ENCODE data around the gene NELFE.
"Not testable (repeated sequence)": the region's sequence is repeated elsewhere in the genome, so short reads cannot be mapped to it uniquely, and the experiment has no call there.

NELFE gene

DNA sequence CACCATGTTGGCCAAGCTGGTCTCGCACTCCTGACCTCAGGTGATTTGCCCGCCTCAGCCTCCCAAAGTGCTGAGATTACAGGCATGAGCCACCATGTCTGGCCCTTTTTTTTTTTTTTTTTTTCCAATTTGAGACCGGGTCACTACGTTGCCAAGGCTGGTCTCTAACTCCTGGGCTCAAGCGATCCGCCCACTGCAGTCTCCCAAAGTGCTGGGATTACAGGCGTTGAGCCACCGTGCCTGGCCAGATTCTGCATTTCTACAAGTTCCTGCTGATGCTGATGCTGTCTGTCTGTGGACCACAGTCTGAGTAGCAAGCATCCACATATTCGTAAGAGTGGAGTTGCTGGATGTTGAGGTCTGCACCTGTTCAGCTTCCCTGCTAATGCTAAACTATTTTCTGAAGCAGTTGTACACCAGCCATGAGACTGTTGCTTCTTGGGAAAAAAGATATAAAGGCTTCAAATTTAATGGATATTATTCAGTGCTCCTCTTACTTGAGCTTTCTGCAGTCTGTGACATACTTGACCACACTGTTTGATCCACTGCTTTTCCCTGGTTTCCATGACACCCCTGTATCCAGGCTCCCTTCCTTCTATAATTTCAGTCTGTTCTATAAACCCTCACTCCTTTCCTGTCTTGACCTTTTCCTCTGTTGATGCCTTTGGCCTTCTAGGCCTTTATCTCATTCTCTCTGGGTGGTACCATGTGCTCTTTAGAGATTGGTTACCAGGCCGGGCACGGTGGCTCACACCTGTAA is 46.8 kb downstream of the NELFE start:
- FAIRE-seq = no peak

DNA sequence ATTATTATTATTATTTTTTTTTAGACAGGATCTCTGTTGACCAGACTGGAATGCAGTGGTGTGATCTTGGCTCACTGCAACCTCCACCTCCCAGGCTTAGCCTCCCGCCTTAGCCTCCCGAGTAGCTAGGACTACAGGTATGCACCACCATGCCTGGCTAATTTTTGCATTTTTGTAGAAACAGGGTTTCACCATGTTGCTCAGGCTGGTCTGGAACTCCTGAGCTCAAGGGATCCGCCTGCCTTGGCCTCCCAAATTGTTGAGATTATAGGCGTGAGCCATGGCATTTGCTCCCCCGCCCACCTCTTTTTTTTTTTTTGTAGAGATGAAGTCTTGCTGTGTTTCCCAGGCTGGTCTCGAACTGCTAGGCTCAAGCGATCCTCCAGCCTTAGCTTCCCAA is 49.5 kb downstream of the NELFE start:
- not testable (repeated sequence) for FAIRE-seq

DNA sequence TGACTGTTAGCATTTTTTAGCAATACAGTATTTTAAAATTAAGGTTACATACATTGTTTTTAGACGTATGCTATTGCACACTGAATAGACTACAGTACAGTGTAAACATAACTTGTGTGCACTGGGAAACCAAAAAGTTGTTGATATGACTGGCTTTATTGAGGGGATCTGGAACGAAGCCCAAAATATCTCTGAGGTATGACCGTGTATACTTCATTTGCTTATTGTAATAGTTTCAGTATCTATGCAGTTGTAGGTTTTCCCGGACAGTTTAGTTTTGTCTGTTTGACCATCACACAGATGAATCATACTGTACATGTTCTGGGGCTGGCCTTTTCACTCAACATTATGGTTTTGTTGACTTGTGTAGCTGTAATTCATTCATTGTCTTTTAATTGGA is 50.0 kb downstream of the NELFE start:
- no peak for FAIRE-seq

DNA sequence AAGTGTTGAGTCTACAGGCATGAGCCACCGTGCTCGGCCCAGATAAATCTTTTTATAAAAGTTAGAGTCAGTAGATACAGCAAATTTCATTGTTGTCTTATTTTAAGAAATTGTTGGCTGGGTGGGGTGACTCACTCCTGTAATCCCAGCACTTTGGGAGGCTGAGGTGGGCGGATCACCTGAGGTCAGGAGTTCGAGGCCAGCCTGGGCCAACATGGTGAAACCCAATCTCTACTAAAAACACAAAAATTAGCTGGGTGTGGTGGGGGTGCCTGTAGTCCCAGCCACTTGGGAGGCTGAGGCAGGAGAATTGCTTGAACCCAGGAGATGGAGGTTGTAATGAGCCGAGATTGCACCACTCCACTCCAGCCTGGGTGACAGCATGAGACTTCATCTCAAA is 50.5 kb downstream of the NELFE start:
- FAIRE-seq = not testable (repeated sequence)

DNA sequence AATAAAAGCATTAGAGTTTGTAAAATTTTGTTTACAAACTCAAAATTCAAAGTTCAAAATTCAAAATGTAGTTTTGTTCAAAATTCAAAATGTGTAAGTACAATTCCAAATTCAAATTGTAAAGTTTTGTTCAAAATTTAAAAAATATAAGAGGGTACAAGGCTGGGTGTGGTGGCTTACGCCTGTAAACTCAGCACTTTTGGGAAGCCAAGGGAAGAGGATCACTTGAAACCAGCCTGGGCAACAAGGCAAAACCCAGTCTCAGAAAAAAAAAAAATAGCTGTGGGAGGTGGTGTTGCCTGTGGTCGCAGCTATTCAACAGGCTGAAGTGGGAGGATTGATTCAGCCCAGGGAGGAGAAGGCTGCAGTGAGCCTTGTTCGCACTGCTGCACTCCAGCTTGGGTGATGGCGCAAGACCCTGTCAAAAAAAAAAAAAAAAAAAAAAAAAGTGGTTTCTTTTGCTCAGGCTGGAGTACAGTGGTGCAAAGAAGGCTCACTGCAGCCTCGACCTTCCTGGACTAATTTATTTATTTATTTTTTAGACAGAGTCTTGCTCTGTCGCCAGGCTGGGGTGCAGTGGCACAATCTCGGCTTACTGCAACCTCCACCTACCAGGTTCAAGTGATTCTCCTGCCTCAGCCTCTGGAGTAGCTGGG is 51.5 kb downstream of the NELFE start:
- no peak for FAIRE-seq

DNA sequence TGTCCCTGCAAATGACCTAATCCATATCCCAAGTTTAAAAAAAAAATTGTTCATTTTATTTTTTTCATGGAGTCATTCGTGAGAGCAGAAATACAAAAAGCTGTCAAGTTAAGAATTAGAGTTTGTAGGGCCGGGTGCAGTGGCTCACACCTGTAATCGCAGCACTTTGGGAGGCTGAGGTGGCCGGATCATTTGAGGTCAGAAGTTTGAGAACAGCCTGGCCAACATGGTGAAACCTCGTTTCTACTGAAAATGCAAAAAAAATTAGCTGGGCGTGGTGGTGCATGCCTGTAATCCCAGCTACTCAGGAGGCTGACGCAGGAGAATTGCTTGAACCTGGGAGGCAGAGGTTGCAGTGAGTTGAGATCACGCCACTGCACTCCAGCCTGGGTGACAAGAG is 52.0 kb downstream of the NELFE start:
- FAIRE-seq = not testable (repeated sequence)

DNA sequence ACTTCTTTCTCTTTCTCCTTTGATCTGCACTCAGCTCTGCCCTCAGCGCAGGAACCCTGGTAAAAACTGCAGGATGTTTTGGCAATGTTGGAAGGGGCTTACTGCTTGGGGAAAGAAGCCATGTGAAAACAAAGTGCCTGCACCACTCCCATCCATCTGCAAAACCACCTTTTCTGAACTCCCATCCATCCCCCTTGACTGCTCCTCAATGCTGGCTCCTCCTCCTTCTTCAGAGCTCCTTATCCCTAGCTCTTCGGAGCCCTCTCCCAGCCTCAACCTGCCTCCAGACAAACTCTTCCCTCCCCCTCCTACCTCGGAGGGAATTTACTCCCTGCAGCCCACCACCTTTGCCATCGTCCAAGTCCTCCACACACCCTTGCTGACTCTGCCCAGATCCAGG is 52.6 kb downstream of the NELFE start:
- FAIRE-seq = no peak

DNA sequence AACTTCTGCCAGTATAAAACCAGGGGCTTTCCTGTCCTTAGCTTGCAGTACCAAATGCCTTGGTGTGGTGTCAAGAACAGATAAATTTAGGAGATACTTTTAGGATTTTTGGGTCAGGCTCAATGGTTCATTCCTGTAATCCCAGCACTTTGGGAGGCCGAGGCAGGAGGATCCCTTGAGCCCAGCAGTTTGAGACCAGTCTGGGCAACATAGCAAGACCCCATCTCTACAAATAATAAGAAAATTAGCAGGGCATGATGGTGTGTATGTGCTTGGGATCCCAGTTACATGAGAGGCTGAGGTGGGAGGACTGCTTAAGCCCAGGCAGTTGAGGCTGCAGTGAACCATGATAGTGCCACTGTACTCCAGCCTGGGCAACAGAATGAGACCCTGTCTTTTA is 53.7 kb downstream of the NELFE start:
- no peak for FAIRE-seq

DNA sequence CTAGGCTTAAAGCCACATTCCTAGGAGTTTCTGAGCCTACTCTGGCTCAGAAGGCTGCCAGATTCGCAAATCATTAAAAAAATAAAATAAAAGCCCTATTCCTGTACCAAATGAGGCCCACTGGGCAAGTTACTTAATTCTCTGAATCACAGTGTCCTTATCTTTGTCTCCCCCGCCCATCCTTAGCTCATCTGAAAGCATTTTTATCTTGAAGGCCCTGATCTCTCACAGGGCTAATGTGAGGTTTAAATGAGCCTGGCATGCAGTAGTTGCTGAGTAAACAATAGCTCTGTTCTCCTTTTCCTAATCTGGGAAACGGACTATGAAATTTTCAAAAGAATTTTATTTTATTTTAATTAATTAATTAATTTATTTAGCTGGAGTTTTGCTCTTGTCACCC is 54.8 kb downstream of the NELFE start:
- FAIRE-seq = no peak
